Islet of Langerhans (tissue), 1 donor: ENCODE data around the gene SETD4.
"Not testable (repeated sequence)": the region's sequence is repeated elsewhere in the genome, so short reads cannot be mapped to it uniquely, and the experiment has no call there.

Experiments
- FAIRE-seq: peaks from one replicate; lab custom pipeline; 2011; peaks lifted over from hg19 to GRCh38; lab: Jason Lieb, UNC

SETD4 gene

GRCh38 chr21:36060159-36060921 is at the start of gene SETD4:
SETD4 (minus strand) TSS chr21:36060526; CDS start chr21:36058888, 1,638 bp downstream.
- no peak for FAIRE-seq

GRCh38 chr21:36109868-36110267 is 49.5 kb upstream of the SETD4 start:
- no peak for FAIRE-seq

GRCh38 chr21:36105327-36105842 is 45.1 kb upstream of the SETD4 start:
- FAIRE-seq: no peak

- FAIRE-seq: no peak
Observed at GRCh38 chr21:36104317-36105300, 44.3 kb upstream of the SETD4 start.

GRCh38 chr21:36103434-36103833 is 43.1 kb upstream of the SETD4 start:
- no peak for FAIRE-seq

GRCh38 chr21:36100971-36101641 is 40.8 kb upstream of the SETD4 start:
- FAIRE-seq: no peak

GRCh38 chr21:36099695-36100211 is 39.4 kb upstream of the SETD4 start:
- FAIRE-seq: not testable (repeated sequence)

GRCh38 chr21:36099000-36099399 is 38.7 kb upstream of the SETD4 start:
- FAIRE-seq: no peak

GRCh38 chr21:36098182-36098532 is 37.8 kb upstream of the SETD4 start:
- FAIRE-seq: no peak

GRCh38 chr21:36097427-36098181 is 37.3 kb upstream of the SETD4 start:
- no peak for FAIRE-seq

- FAIRE-seq: no peak
Observed at GRCh38 chr21:36096398-36097290, 36.3 kb upstream of the SETD4 start.

- FAIRE-seq: no peak
Observed at GRCh38 chr21:36093512-36093911, 33.2 kb upstream of the SETD4 start.

- no peak for FAIRE-seq
Observed at GRCh38 chr21:36092681-36093080, 32.4 kb upstream of the SETD4 start.

- FAIRE-seq: no peak
Observed at GRCh38 chr21:36089946-36090345, 29.6 kb upstream of the SETD4 start.

- no peak for FAIRE-seq
Observed at GRCh38 chr21:36087362-36088138, 27.2 kb upstream of the SETD4 start.

GRCh38 chr21:36082237-36082664 is 21.9 kb upstream of the SETD4 start:
- no peak for FAIRE-seq

GRCh38 chr21:36080386-36080785 is 20.1 kb upstream of the SETD4 start:
- FAIRE-seq: no peak

- FAIRE-seq: no peak
Observed at GRCh38 chr21:36079671-36080070, 19.3 kb upstream of the SETD4 start.

GRCh38 chr21:36079010-36079649 is 18.8 kb upstream of the SETD4 start:
- no peak for FAIRE-seq
